Testis (tissue), 2 donors: ENCODE data around the gene GNLY.

Source experiments
- POLR2A ChIP-seq: fragments of 450-650 bp; IDR thresholded peaks from one replicate; pipeline ENCODE4 v1.6.1; 2017; ENCODE audit warnings: antibody characterized with exemption, mild to moderate bottlenecking, moderate library complexity
- TF ChIP-seq, protein P1 (sequence below), 3 experiments: fragments of 450-650 bp in 2 of 3; fragments of 200-600 bp in 1 of 3; sonication (generic) in 1 of 3; IDR thresholded peaks; one replicate each; pipeline ENCODE4 v1.5.1; 2016 to 2019; ENCODE audit warnings: antibody characterized with exemption in 3 of 3, mild to moderate bottlenecking in 2 of 3, moderate library complexity in 1 of 3

DNA sequence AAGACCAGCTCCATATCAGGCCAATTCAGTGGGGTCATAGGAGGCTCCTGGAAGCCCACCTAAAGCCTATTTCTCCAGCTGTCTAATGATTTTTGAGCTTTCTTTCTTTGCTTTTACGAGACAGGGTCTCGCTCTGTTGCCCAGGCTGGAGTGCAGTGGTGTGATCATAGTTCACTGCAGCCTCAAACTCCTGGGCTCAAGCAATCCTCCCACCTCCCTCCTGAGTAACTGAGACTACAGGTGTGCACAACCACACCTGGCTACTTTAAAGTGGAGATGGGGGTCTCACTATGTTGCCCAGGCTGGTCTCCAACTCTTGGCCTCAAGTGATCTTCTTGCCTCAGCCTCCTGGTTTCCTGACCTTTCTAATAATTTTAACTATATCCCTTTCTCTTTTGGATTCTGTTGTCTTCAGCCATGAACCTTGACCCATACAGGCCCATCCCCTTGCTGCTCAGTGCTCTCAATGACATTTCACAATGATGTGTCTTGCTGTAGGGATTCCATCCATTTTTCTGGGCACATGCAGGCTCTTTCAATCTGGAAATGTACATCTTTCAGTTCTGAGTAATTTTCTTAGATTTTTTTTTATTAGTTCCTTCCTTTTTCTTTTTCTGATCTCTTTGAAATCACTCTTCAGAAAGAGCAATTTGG lies 29.7 kb downstream of the GNLY start:
- no peak for TF ChIP-seq POLR2A
- TF ChIP-seq, protein P1, sequence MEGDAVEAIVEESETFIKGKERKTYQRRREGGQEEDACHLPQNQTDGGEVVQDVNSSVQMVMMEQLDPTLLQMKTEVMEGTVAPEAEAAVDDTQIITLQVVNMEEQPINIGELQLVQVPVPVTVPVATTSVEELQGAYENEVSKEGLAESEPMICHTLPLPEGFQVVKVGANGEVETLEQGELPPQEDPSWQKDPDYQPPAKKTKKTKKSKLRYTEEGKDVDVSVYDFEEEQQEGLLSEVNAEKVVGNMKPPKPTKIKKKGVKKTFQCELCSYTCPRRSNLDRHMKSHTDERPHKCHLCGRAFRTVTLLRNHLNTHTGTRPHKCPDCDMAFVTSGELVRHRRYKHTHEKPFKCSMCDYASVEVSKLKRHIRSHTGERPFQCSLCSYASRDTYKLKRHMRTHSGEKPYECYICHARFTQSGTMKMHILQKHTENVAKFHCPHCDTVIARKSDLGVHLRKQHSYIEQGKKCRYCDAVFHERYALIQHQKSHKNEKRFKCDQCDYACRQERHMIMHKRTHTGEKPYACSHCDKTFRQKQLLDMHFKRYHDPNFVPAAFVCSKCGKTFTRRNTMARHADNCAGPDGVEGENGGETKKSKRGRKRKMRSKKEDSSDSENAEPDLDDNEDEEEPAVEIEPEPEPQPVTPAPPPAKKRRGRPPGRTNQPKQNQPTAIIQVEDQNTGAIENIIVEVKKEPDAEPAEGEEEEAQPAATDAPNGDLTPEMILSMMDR (IDR thresholded peaks at IDR 0.05) = no peak
